Stimulated activated CD4-positive, alpha-beta T cell treated with anti-CD3 and anti-CD28 coated beads, Interleukin-4, amount 100 ng/mL, for 1 hour (primary cell): ENCODE data around the gene GABRA1.

Experiments
- DNase-seq: peaks from one replicate; pipeline ENCODE4 v3.0.0-alpha.2; 2020

The GABRA1 gene

GRCh38 chr5:161847941-161848391, at the start of gene GABRA1:
Gene GABRA1 (plus strand): TSS chr5:161848120. CDS start chr5:161850811, 2,691 bp downstream.
- no peak for DNase-seq

DNA sequence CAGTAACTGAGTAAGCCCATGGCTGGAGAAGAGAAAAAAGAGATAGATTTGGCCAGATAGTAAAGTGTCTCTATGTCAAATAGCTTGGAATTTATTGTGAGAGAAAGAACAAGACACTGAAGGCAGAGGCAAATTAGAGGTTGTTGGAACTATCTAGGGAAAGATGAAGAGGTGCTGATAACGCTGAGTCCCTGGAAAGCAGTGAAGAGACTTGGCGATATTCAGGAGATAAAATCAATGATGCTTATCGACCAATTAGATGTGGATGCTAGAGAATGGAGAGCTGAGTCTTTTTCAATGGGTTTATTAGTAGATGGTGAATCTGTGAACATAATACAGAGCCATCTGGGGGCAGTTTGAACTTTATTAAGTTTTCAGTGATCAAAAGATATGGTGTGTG, 48.6 kb upstream of the GABRA1 start:
- no peak for DNase-seq

- DNase-seq, result no peak
Observed at GRCh38 chr5:161804263-161804662, 43.7 kb upstream of the GABRA1 start.

GRCh38 chr5:161846746-161847145, 1.2 kb upstream of the GABRA1 start:
- no peak for DNase-seq

DNA sequence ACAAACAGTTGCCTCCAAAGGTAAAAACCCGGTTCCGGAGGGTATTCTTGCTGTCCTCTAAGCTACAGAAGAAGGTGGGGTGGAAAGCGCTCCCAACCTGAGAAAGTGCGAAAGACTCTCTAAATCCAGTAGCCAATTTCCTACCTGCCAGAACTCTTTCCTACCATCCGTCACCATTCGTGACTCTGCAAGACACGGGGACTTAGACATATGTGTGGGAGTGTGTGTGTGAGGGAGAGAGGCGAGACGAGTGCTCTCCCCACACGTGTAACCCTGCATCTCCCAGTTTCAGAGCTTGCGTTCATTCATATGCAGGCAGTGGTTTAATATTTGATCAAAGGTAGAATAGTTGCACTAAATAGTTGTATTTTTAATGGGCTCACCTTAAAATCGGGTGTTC, 473 bp upstream of the GABRA1 start:
- DNase-seq, result no peak

DNA sequence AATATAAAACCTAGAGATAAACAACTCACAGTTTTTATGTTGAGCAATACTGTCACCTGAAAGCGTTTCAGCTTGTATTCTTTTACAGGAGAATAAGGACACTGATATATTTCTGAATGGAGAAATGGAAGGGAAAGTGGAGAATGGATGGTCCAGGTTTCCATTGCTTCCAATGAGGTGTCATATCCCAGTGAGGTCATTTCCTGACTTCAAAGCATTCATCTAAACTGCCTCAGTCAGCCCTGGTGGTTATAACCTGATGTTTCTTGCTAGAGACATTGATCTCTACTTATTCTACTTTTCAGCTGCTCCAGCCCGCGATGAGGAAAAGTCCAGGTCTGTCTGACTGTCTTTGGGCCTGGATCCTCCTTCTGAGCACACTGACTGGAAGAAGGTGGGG, 2.6 kb downstream of the GABRA1 start:
- DNase-seq, result no peak

- DNase-seq, result no peak
Observed at GRCh38 chr5:161851691-161852299, 3.9 kb downstream of the GABRA1 start.

GRCh38 chr5:161857358-161857757, 9.4 kb downstream of the GABRA1 start:
- no peak for DNase-seq

DNA sequence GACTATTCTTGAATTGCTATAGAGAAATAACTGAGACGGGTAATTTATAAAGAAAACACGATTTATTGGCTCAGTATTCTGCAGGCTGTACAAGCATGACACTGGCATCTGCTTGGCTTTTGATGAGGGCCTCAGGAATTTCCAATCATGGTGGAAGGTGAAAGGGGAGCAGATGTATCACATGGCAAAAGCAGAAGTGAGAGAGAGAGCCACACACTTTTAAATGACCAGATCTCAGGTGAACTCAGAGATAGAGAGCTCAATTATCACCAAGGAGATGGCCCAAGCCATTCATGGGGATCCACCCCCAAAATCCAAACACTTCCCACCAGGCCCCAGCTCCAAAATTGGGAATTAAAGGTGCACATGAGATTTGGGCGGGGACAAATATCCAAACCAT, 15.3 kb downstream of the GABRA1 start:
- no peak for DNase-seq

DNA sequence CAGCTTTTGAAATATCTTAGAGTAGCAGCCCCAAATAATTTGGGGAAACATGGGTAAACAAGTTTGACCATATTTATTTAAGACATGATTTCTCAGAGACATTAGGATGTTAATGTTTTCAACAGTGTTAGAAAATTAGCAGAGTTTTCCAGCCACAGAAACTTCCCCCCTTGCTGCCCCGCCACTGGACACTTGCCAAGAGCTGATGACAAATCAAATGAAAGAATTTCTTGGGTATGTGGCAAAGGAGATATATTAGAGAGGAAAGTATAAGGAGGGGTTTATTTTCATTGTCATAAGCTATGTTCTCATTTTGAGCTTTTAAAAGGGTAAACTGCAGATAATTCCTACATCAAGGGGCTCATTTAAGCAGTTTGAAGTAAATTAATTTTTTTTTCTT, 15.9 kb downstream of the GABRA1 start:
- no peak for DNase-seq

DNA sequence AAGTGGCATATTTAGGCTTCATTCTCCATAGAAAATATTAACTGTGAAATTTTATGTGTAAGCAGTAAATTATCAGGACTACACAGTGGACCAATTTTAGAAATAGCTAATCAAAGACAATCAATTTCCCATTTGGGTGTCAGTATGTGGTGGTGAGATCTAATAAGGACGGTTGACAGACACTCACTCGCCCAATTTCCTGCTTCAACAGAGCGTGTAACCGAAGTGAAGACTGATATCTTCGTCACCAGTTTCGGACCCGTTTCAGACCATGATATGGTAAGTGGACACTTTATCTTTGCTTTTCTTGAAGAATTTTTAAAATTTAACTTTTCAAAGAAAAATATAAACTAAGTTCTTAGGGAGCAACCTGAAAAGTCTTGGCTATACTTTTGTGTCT, 17.6 kb downstream of the GABRA1 start:
- no peak for DNase-seq

DNA sequence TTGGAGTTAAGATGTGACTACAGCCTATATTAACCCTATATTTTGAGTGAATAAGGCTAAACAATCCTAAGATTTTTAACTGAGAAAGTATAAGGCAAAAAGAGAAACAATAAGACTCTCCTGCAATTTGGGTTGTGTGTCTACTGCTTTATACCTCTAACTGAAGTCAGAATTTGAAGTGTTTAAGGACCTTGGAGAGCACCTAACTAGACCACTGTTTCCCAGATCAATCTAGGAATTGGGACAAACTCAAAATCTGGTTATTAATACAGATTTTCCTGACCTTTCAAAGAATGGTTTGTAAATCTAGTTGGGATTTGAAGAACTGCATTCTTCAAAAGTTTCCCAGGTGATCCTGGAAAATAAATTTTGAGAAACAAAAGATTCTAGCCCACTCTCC, 42.1 kb downstream of the GABRA1 start:
- DNase-seq, result no peak

DNA sequence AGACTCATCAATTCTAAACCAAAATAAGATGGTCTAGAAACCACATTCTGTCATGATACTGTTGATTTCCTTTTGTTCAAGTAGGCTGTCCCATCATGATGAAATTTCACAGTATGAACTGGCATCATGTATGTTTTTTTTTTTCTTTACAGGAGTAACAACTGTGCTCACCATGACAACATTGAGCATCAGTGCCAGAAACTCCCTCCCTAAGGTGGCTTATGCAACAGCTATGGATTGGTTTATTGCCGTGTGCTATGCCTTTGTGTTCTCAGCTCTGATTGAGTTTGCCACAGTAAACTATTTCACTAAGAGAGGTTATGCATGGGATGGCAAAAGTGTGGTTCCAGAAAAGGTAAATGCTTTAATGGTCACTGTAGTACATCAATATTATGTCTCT, 47.6 kb downstream of the GABRA1 start:
- DNase-seq, result no peak

DNA sequence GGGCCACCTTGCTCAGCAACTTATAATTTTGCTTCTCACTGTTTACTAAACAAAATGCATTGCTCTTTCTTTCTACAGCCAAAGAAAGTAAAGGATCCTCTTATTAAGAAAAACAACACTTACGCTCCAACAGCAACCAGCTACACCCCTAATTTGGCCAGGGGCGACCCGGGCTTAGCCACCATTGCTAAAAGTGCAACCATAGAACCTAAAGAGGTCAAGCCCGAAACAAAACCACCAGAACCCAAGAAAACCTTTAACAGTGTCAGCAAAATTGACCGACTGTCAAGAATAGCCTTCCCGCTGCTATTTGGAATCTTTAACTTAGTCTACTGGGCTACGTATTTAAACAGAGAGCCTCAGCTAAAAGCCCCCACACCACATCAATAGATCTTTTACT, 49.1 kb downstream of the GABRA1 start:
- no peak for DNase-seq

GRCh38 chr5:161899590-161899989, 51.7 kb downstream of the GABRA1 start:
- DNase-seq, result no peak

DNA sequence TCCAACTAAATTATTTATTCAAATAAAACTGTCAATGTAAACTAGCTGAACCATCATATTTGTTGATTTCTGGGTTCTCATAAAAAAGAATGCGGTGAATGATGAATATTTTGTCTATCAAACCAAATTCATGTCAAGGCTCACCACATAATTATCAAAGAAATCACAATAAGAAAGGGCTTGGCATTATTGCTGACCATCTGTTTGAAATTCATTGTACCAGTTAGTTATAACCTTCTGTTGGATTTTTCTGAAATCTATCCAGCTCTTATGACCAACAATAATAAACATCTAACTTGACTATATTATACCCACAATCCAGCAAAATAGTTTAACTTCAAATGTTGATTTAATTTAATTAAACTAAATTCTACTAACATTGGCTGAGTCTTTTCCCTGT, 53.1 kb downstream of the GABRA1 start:
- DNase-seq, result no peak

DNA sequence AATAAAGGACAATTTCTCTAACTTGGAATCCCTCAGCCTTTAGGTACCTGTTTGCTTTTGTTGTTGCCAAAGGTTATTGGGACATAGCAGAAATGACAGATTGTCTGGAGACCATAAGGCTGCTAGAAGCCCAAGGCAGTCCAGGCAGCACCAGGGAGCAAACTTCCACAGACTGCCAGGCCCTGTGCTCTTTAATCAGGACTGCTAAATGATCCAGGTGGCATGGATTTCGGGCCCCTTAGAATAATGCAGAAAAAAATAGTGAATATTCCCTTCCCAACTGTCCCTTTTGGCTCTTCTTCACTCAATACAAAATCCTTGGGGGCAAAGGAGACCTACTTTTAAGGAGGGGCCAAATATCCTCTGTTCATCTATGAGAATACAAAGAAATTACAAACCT, 73.9 kb downstream of the GABRA1 start:
- no peak for DNase-seq

DNA sequence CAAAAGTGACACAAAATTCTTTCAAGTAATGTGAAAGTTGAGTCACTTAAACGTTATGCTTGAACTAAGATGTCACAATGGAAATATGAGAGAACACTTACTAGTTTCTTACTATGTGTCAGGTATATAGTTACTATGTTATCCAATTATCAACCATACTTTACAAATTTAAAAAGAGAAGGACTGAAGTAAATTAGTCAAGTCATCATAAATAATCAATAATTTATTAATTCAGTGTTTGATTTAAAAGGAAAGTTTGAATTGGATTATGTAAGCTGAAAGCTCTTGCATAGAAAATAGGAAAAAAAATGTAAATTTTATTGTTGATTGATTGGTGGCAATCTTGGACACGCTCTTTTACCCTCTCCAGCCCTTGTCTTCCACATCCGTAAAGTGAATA, 76.3 kb downstream of the GABRA1 start:
- DNase-seq, result no peak

GRCh38 chr5:161925960-161926359, 78.0 kb downstream of the GABRA1 start:
- no peak for DNase-seq

- DNase-seq, result no peak
Observed at GRCh38 chr5:161934486-161934885, 86.6 kb downstream of the GABRA1 start.

- DNase-seq, result no peak
Observed at GRCh38 chr5:161944974-161945373, 97.1 kb downstream of the GABRA1 start.

DNA sequence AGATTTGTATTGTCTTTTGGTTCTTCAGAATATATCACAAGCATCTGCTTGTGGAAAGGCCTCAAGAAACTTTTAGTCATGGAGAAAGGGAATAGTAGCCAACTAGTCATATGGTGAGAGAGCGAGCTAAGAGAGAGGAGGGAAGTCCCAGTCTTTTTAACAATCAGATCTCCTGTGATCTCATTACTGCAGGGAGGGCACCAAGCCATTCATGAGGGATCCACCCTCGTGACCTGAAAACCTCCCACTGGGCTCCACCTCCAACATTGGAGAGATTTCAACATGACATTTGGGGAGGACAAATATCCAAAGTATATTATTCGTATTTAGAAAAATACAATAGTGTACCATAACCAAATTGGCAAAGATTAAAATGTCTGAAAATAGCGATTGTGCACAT, 99.0 kb downstream of the GABRA1 start:
- no peak for DNase-seq
